A549 (cell line): ENCODE data around the gene RFXAP. TPM values are rescaled to one million over a fixed set of nuclear protein-coding genes. Genes with fewer than 3 reads are reported as not detected.

ENCODE experiments used
- ATAC-seq, 2 experiments: fragments of 200-7000 bp in 1 of 2; fragments of >200 bp in 1 of 2; cut with Nextera tagmentation in 1 of 2; cut with Tn5 transposase in 1 of 2; 3 replicates each; pipeline versions ENCODE4 v1.8.0 to v1.9.1; 2018 to 2020; ENCODE audit warnings: mild to moderate bottlenecking in 1 of 2, moderate library complexity in 1 of 2
- CTCF ChIA-PET: fragments of 300-600 bp; sonication (Branson Sonifier 250); formaldehyde crosslinking; extraction: SDS; loops from one replicate; lab custom pipeline; 2021; ENCODE audit warnings: antibody characterized with exemption, inconsistent platforms; lab: Yijun Ruan, JAX
- POLR2A ChIA-PET: fragments of 350-600 bp; formaldehyde crosslinking; extraction: SDS; loops from one replicate; lab custom pipeline; 2021; ENCODE audit warnings: antibody characterized with exemption, inconsistent platforms; lab: Yijun Ruan, JAX
- DNase-seq, 2 experiments: peaks; one replicate each; pipeline versions ENCODE4 v3.0.0 to v3.0.0-alpha.2; 2011 to 2016; ENCODE audit warnings: low read depth in 1 of 2, low spot score in 1 of 2
- FAIRE-seq: peaks from 2 replicates; lab custom pipeline; 2011; peaks lifted over from hg19 to GRCh38; lab: Jason Lieb, UNC
- H3K27ac ChIP-seq, 2 experiments: fragments of >200 bp; sonication (Bioruptor Twin); formaldehyde crosslinking; 3 replicates each; pipeline ENCODE4 v1.5.1; 2016 to 2017
- H3K4me1 ChIP-seq: fragments of >200 bp; sonication (Bioruptor Twin); formaldehyde crosslinking; 3 replicates; pipeline ENCODE4 v1.6.1; 2016
- H3K4me2 ChIP-seq: fragments of >200 bp; sonication (Bioruptor Twin); formaldehyde crosslinking; 3 replicates; pipeline ENCODE4 v1.6.1; 2016
- H3K4me3 ChIP-seq: fragments of >200 bp; sonication (Bioruptor Twin); formaldehyde crosslinking; 3 replicates; pipeline ENCODE4 v1.5.1; 2016
- H3K9me3 ChIP-seq: fragments of >200 bp; sonication (Bioruptor Twin); formaldehyde crosslinking; 3 replicates; pipeline ENCODE4 v1.6.1; 2016
- ATOH8 ChIP-seq: fragments of 250-450 bp; sonication (Bioruptor Pico); IDR thresholded peaks from 2 replicates; pipeline ENCODE4 v1.5.0; 2020; ENCODE audit warnings: low read depth, mild to moderate bottlenecking, moderate library complexity
- CEBPB ChIP-seq, 2 experiments: fragments of >200 bp in 1 of 2; sonication (Bioruptor Twin) in 1 of 2; formaldehyde crosslinking in 1 of 2; IDR thresholded peaks; 2 replicates each; pipeline ENCODE4 v1.6.1; 2012 to 2016
- CHD2 ChIP-seq: fragments of 150-350 bp; IDR thresholded peaks from 2 replicates; pipeline ENCODE4 v1.6.1; 2014; ENCODE audit warnings: low read length; ENCODE audit not compliant: partially characterized antibody
- CTCF ChIP-seq: fragments of >200 bp; sonication (Bioruptor Twin); formaldehyde crosslinking; IDR thresholded peaks from 3 replicates; pipeline ENCODE4 v1.5.1; 2016
- EHMT2 ChIP-seq: fragments of 200-600 bp; sonication (generic); IDR thresholded peaks from 2 replicates; pipeline ENCODE4 v1.6.1; 2016; ENCODE audit warnings: antibody characterized with exemption, low read depth, mild to moderate bottlenecking, moderate library complexity
- EP300 ChIP-seq, 2 experiments: fragments of >200 bp; sonication (Bioruptor Twin); formaldehyde crosslinking; IDR thresholded peaks; 2 replicates in 1 of 2; 3 replicates in 1 of 2; pipeline ENCODE4 v1.6.1; 2016 to 2017
- FOSB ChIP-seq: fragments of 250-450 bp; sonication (Bioruptor Pico); IDR thresholded peaks from 2 replicates; pipeline ENCODE4 v1.5.0; 2020; ENCODE audit warnings: mild to moderate bottlenecking, moderate library complexity
- FOSL2 ChIP-seq, 2 experiments: fragments of 450-650 bp in 1 of 2; fragments of >200 bp in 1 of 2; sonication (Bioruptor Twin) in 1 of 2; formaldehyde crosslinking; IDR thresholded peaks; 2 replicates each; pipeline versions ENCODE4 v1.5.0 to v1.6.1; 2016 to 2020; ENCODE audit warnings: mild to moderate bottlenecking in 1 of 2, moderate library complexity in 1 of 2
- FOXS1 ChIP-seq: fragments of 250-450 bp; sonication (Bioruptor Pico); IDR thresholded peaks from 2 replicates; pipeline ENCODE4 v1.5.0; 2020; ENCODE audit warnings: mild to moderate bottlenecking, moderate library complexity
- HDAC2 ChIP-seq: fragments of 200-600 bp; sonication (generic); IDR thresholded peaks from 2 replicates; pipeline ENCODE4 v1.6.1; 2016
- HMGXB4 ChIP-seq: fragments of 250-450 bp; sonication (Bioruptor Pico); IDR thresholded peaks from 2 replicates; pipeline ENCODE4 v1.5.0; 2021; ENCODE audit warnings: mild to moderate bottlenecking, moderate library complexity, borderline replicate concordance
- HOXB5 ChIP-seq: fragments of 250-450 bp; sonication (Bioruptor Pico); IDR thresholded peaks from 2 replicates; pipeline ENCODE4 v1.5.0; 2020; ENCODE audit warnings: mild to moderate bottlenecking, moderate library complexity
- JUNB ChIP-seq: fragments of >200 bp; sonication (Bioruptor Twin); formaldehyde crosslinking; IDR thresholded peaks from 2 replicates; pipeline ENCODE4 v1.6.1; 2016
- KDM5A ChIP-seq: fragments of 200-600 bp; sonication (generic); IDR thresholded peaks from 2 replicates; pipeline ENCODE4 v1.6.1; 2016; ENCODE audit warnings: antibody characterized with exemption, mild to moderate bottlenecking
- MYC ChIP-seq: IDR thresholded peaks from 2 replicates; pipeline ENCODE4 v1.6.1; 2012; ENCODE audit warnings: mild to moderate bottlenecking, inconsistent platforms, low read length, improper control_type of control experiment, borderline replicate concordance
- NPAS2 ChIP-seq: fragments of 250-450 bp; sonication (Bioruptor Pico); IDR thresholded peaks from 2 replicates; pipeline ENCODE4 v1.8.0; 2022; ENCODE audit warnings: mild to moderate bottlenecking, moderate library complexity, borderline replicate concordance
- PHF8 ChIP-seq: fragments of 200-600 bp; sonication (generic); IDR thresholded peaks from 2 replicates; pipeline ENCODE4 v1.6.1; 2016; ENCODE audit warnings: low read depth, mild to moderate bottlenecking, antibody characterized with exemption, moderate library complexity, borderline replicate concordance
- POLR2AphosphoS2 ChIP-seq: conservative IDR thresholded peaks from 2 replicates; pipeline ENCODE4 v1.6.1; 2012; ENCODE audit warnings: low read length, improper control_type of control experiment, inconsistent platforms
- RFX5 ChIP-seq: fragments of 450-650 bp; IDR thresholded peaks from 2 replicates; pipeline ENCODE4 v1.7.1; 2014; ENCODE audit warnings: antibody characterized with exemption, mild to moderate bottlenecking, moderate library complexity
- TFCP2L1 ChIP-seq: fragments of 250-450 bp; sonication (Bioruptor Pico); IDR thresholded peaks from 2 replicates; pipeline ENCODE4 v1.5.0; 2021; ENCODE audit warnings: mild to moderate bottlenecking
- USF2 ChIP-seq: fragments of 450-650 bp; IDR thresholded peaks from 2 replicates; pipeline ENCODE4 v1.6.1; 2014; ENCODE audit warnings: antibody characterized with exemption
- ZC3H11A ChIP-seq: fragments of 450-650 bp; IDR thresholded peaks from 2 replicates; pipeline ENCODE4 v1.6.1; 2014; ENCODE audit warnings: antibody characterized with exemption, mild to moderate bottlenecking
- WGBS: methylation state at CpG from one replicate; pipeline ENCODE4 v1.1.6; 2017; ENCODE audit errors: missing lambda C conversion rate; 5-methylcytosine and 5-hydroxymethylcytosine counted together
- polyA plus RNA-seq, 4 experiments: library from polyadenylated mRNA; depleted of rRNA in 3 of 4; stranded (reverse); fragments of >200 nt; fragmentation: RNase III in 1 of 4; extraction: RNeasy Plus Mini Kit Qiagen cat#74134 plus additional on column Dnase treatment in 1 of 4; gene quantifications; 2 replicates in 3 of 4; 3 replicates in 1 of 4; pipeline ENCODE4 v1.2.3, GENCODE V29; 2011 to 2017

The RFXAP gene
- polyA plus RNA-seq, 2 of the 4 experiments (the other 2 are of a cell fraction) = 2.5 TPM

GRCh38 chr13:36859259-36859658 is 40.2 kb downstream of the RFXAP start:
- POLR2A ChIA-PET = no interaction called here
- Histone ChIP-seq H3K4me3 (no peak overlapping the region), H3K9me3 (no peaks in the 10 kb centered on the region), H3K4me2 (no peak overlapping the region), H3K4me1 (no peaks in the 10 kb centered on the region)
- 54% methylated on average over 4 of the region's 4 CpGs for WGBS
- CTCF ChIA-PET = interaction anchor here (1.0 to 7.3 kb wide), 8 partner anchors 9 to 132 kb away, joined by 4 to 62 read pairs (median 4); no protein-coding TSS in a partner anchor
- FAIRE-seq = no peak
- ATAC-seq = no peak
- TF ChIP-seq CHD2 = no peak
- TF ChIP-seq HDAC2 = no peak
- no peak for TF ChIP-seq NPAS2 (CRISPR knock-in tag)
- TF ChIP-seq RFX5 = no peak
- no peak for TF ChIP-seq CEBPB (IDR thresholded peaks at IDR 0.05)
- no peak for TF ChIP-seq PHF8
- TF ChIP-seq HMGXB4 (CRISPR knock-in tag) = no peak
- TF ChIP-seq, all 56 proteins: peak for 0
- no peak overlapping the region for H3K27ac ChIP-seq
- no peak for DNase-seq

GRCh38 chr13:36862002-36862685 is 43.1 kb downstream of the RFXAP start:
- Histone ChIP-seq H3K4me1 (no peaks in the 10 kb centered on the region), H3K4me2 (no peak overlapping the region), H3K27ac (no peak overlapping the region), H3K4me3 (no peak overlapping the region), H3K9me3 (no peaks in the 10 kb centered on the region)
- no peak for DNase-seq
- POLR2A ChIA-PET = no interaction called here
- no peak for ATAC-seq
- no peak for FAIRE-seq
- 51% methylated on average over 6 of the region's 6 CpGs for WGBS
- CTCF ChIA-PET = interaction anchor here (0.7 to 2.5 kb wide), 3 partner anchors 12 to 485 kb away, joined by 3 to 10 read pairs (median 3); no protein-coding TSS in a partner anchor
- no peak for TF ChIP-seq FOSL2 (IDR thresholded peaks at IDR 0.05)
- no peak for TF ChIP-seq FOSL2 (CRISPR knock-in tag; IDR thresholded peaks at IDR 0.05)
- no peak for TF ChIP-seq JUNB
- no peak for TF ChIP-seq ZC3H11A
- TF ChIP-seq TFCP2L1 = no peak
- no peak for TF ChIP-seq FOXS1 (CRISPR knock-in tag)
- no peak for TF ChIP-seq FOSB (CRISPR knock-in tag)
- no peak for TF ChIP-seq USF2
- TF ChIP-seq HOXB5 (CRISPR knock-in tag) = no peak
- TF ChIP-seq EHMT2 = no peak
- no peak for TF ChIP-seq CTCF
- TF ChIP-seq MYC = no peak
- no peak for TF ChIP-seq ATOH8 (CRISPR knock-in tag)
- no peak for TF ChIP-seq HMGXB4 (CRISPR knock-in tag)
- no peak for TF ChIP-seq CEBPB (IDR thresholded peaks at IDR 0.05)
- no peak for TF ChIP-seq KDM5A
- TF ChIP-seq EP300 (IDR thresholded peaks at IDR 0.05) = no peak
- TF ChIP-seq POLR2AphosphoS2 = no peak
